MV-4-11 (cell line): ENCODE results near the gene TPCN1.
A peak's percentile ranks its signal among the peaks of the same experiment; 100 is the strongest.

Experiments
- DNase-seq: peaks from one replicate; lab custom pipeline; 2025; lab: John Stamatoyannopoulos, UW

TPCN1 gene

GRCh38 chr12:113285679-113286610 is 64.7 kb downstream of the TPCN1 start:
- DNase-seq: no peak

DNA sequence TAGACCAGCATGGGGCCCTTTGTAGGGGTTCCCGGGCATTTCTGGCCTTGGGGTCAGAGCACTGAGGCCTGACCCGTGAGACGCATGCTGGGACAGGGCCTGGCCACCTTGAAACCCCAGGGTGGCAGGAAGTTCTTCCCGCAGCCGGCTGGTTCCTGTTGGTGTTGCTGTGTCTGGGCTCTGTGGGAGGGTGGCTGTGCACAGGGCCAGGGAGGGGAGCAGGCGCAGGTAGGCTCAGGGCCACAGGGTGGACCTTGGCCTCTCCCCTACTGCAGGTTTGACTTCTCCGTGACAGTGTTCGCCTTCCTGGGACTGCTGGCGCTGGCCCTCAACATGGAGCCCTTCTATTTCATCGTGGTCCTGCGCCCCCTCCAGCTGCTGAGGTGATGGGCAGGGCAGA is 65.4 kb downstream of the TPCN1 start:
- no peak for DNase-seq

DNA sequence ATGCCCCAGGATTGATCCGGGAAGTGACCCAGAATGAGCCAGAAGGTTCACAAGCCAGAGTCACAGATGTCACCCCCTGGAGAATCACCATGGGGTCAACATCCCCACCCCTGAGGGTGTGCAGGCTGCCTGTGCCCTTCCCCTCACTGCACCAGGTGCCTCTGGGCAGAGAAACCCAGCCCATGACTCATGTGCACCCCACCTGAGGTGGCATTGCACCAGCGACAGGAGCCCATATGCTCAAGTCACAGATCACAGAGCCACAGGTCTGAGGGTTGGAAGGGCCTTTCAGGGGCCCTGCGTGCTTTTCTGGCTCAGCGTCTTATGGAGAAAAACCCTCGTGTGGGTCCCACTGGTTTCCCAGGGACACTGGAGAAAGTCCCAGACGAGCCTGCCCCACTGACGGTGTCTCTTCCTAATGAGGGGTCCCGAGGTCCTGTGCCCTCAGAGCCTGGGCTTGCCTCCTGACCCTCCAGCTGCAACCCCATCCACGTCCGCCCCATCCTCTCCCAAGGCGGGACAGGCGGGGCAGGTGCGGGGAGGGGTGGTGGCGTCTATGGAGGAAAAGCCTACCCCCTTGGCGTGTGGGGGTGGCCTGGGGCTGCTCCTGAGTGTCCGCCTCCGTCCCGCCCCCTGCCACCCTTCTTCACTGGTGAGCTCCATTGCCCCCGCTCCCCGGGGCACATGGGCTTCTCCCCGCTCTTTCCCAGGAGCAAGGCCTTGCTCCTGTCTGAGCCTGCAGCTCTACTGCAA is 66.1 kb downstream of the TPCN1 start:
- DNase-seq: no peak

DNA sequence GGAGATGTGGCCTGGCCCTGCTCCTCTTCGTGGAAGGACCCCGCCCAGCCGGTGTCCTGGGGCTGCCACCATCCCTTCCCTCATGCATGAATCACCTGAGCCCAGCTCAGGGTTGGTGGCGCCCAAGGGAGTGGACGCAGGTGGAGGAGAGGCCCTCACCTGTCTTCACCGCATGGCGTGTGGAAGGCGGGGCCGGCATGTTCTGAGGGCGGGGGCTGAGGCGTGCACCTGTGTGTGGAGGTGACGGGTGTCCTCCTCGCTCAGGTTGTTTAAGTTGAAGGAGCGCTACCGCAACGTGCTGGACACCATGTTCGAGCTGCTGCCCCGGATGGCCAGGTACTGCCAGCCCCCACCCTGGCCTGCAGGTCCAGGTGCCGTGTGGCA is 66.6 kb downstream of the TPCN1 start:
- DNase-seq: no peak

- DNase-seq: no peak
These were observed 68.1 kb downstream of the TPCN1 start for GRCh38 chr12:113289361-113289760.

DNA sequence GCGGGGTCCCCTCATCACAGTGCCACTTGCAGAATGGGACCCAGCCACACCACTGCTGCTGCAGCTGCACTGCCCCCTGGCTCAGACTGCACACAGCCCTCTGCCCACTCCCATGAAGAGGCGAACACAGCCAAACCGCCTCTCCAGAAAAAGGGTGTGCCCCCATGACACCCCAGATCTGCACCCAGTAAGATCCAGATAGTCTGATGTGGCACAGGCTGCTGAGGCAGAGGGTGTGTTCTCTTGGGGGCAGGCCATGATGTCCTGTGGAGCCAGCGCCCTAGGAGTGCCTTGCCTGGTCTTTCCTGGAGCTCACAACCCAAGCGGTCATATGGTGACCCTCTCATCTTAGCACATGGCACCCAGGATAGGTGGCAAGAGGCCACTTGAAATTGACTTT is 69.2 kb downstream of the TPCN1 start:
- no peak for DNase-seq

DNA sequence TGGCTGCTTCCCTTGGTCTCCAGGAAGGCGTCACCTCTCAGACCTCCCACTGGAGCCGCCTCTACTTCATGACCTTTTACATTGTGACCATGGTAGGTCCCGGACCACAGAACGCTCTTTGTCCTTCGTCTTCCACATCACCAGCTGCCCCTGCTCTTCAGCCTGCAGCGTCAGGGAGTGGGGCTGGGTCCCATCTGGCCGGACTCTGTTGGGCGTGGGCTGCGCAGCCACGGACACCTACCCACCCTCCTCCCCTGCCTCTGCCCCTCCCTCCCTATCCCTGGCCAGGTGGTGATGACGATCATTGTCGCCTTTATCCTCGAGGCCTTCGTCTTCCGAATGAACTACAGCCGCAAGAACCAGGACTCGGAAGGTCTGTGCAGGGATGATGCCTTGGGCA is 70.3 kb downstream of the TPCN1 start:
- no peak for DNase-seq

GRCh38 chr12:113292091-113292490 is 70.8 kb downstream of the TPCN1 start:
- DNase-seq: no peak

DNA sequence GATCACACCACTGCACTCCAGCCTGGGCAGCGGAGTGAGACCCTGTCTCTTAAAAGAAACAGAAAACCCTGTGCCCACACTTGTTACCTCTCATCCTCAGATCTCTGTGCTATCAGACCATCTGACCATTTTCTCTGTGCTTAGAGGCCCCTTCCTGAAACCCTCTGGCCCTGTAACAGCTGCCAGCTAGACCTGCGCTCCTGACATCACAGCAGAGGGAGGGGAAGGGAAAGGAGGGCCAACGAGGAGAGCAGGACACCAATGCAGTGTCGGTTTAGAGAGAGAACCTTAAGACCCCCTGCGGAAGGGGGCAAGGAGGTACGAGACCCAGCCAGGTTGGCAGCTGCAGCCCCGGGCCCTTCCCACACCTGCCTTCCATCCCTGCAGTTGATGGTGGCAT is 71.3 kb downstream of the TPCN1 start:
- no peak for DNase-seq

DNA sequence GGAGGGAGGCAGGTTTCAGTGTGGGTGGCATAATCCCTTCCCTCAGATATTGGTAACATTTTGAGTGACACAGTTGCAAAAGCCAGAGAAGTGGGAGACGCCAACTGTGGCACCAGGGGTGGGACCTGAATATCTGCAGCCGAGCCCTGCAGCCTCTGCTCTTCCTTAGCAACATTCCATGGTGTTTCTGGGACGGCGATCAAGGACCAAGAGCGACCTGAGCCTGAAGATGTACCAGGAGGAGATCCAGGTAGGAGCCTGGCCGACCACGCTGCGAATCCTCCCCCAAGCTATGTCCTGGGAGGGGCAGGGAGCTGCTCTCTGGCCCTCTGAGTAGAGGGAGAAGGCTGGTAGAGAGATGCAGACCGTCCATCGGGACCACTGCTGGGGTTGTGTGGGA is 71.8 kb downstream of the TPCN1 start:
- DNase-seq: no peak

GRCh38 chr12:113295886-113296556 is 74.8 kb downstream of the TPCN1 start:
- DNase-seq: no peak

- no peak for DNase-seq
These were observed 75.4 kb downstream of the TPCN1 start for GRCh38 chr12:113296557-113297213.

- no peak for DNase-seq
These were observed 75.9 kb downstream of the TPCN1 start for GRCh38 chr12:113297214-113297587.

GRCh38 chr12:113297621-113298471 is 76.6 kb downstream of the TPCN1 start:
- no peak for DNase-seq

- DNase-seq: no peak
These were observed 77.2 kb downstream of the TPCN1 start for GRCh38 chr12:113298472-113298817.

- DNase-seq: no peak
These were observed 77.7 kb downstream of the TPCN1 start for GRCh38 chr12:113298861-113299545.

DNA sequence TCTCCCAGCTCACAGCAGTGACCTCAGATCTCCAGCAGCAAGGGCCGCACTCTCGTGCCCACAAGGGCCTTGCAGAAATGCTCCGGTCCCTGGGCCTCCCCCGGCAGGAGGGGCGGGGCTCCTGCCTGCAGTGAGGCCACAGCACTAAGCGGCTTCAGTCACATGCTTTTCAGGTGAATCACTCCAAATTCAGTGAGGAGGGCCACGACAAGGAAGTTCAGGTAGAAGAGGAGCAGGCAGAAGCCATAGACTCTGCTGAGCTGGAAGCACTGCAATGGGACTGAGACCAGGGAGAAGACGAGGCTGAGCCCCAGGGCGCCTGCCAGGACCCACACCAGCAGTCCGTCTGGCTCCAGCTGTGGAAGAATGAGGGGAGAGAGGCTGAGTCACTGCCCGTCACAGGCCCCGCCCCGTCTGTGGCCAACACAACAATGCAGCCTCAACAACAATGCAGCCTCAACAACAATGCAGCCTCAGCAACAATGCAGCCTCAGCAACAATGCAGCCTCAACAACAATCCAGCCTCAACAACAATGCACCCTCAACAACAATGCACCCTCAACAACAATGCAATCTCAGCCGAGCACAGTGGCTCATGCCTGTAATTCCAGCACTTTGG is 78.5 kb downstream of the TPCN1 start:
- no peak for DNase-seq

GRCh38 chr12:113301811-113302210 is 80.5 kb downstream of the TPCN1 start:
- DNase-seq: no peak

GRCh38 chr12:113302466-113302865 is 81.2 kb downstream of the TPCN1 start:
- no peak for DNase-seq

DNA sequence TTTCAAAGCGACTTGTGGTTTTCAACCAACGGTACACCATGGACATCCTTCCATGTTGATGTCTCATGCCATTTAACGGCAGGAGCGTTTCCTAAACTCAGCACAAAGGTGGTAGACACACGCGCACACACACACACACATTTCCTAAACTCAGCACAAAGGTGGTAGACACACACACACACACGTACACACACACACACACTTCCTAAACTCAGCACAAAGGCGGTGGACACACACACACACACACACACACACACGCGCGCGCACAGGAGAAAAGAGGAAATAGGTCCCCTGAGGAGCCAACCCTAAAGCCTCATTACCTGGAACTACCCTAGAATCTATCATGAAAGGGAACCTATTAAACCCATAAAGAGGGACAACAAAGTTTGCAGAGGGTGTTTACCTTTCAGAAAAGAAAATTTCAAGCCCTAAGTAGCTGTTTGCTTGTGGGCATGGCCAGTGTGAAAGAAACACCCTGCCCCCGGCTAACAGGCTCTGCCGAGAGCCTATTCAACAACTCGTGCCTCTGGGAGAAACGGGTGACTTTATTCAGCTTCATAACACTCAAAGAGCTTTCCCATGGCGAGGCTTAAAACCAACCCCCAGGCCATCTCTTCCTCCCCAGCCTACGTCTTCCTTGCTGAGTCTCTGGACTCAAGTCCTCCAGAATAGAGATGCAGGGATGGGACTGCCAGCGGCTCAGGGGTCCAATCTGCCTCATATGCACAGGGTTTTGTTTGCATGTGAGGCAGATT is 81.8 kb downstream of the TPCN1 start:
- DNase-seq: peak; percentile 32
